DND-41 (cell line): Measurements from ENCODE around the gene COL4A1.

Experiments
- ATAC-seq: fragments of 200-7000 bp; cut with Tn5 transposase; 3 replicates; pipeline ENCODE4 v1.9.1; 2021; ENCODE audit warnings: low read depth; ENCODE audit not compliant: insufficient read depth
- DNase-seq: peaks from one replicate; pipeline ENCODE4 v3.0.0-alpha.2; 2020
- H2AFZ ChIP-seq: 2 replicates; pipeline ENCODE4 v1.6.0; 2012; ENCODE audit warnings: low read depth, low read length
- H3K27ac ChIP-seq: 2 replicates; pipeline ENCODE4 v1.5.1; 2012; ENCODE audit warnings: low read length, inconsistent platforms
- H3K27me3 ChIP-seq: fragments of 200-600 bp; sonication (generic); 2 replicates; pipeline ENCODE4 v1.6.0; 2012; ENCODE audit warnings: low read length, mild to moderate bottlenecking, inconsistent platforms; ENCODE audit not compliant: insufficient read depth, poor library complexity
- H3K36me3 ChIP-seq: 2 replicates; pipeline ENCODE4 v1.5.1; 2012; ENCODE audit warnings: low read length, inconsistent platforms; ENCODE audit not compliant: insufficient read depth
- H3K4me1 ChIP-seq: 2 replicates; pipeline ENCODE4 v1.5.1; 2012; ENCODE audit warnings: mild to moderate bottlenecking, low read length; ENCODE audit not compliant: insufficient read depth
- H3K4me2 ChIP-seq: 2 replicates; pipeline ENCODE4 v1.6.0; 2012; ENCODE audit warnings: mild to moderate bottlenecking, moderate library complexity, low read length, inconsistent platforms; ENCODE audit not compliant: insufficient read depth
- H3K4me3 ChIP-seq, 2 experiments: fragments of 200-600 bp in 1 of 2; shearing (Covaris generic) in 1 of 2; 2 replicates each; pipeline ENCODE4 v1.5.1; 2012 to 2016; ENCODE audit warnings: inconsistent platforms in 2 of 2, low read length in 2 of 2, mild to moderate bottlenecking in 2 of 2, low read depth in 1 of 2, moderate library complexity in 1 of 2
- H3K79me2 ChIP-seq: 2 replicates; pipeline ENCODE4 v1.6.0; 2012; ENCODE audit warnings: low read length, inconsistent platforms; ENCODE audit not compliant: insufficient read depth
- H3K9ac ChIP-seq: 2 replicates; pipeline ENCODE4 v1.6.0; 2012; ENCODE audit warnings: low read depth, mild to moderate bottlenecking, inconsistent platforms, low read length, moderate library complexity
- H3K9me3 ChIP-seq: 2 replicates; pipeline ENCODE4 v1.5.1; 2012; ENCODE audit warnings: low read length, moderate library complexity, mild to moderate bottlenecking, inconsistent platforms; ENCODE audit not compliant: insufficient read depth, severe bottlenecking
- H4K20me1 ChIP-seq: 2 replicates; pipeline ENCODE4 v1.6.0; 2012; ENCODE audit warnings: low read length; ENCODE audit not compliant: insufficient read depth
- CTCF ChIP-seq: IDR thresholded peaks from 2 replicates; pipeline ENCODE4 v1.5.1; 2012; ENCODE audit warnings: borderline replicate concordance, low read length, moderate library complexity, mild to moderate bottlenecking; ENCODE audit not compliant: poor library complexity, severe bottlenecking; ENCODE audit errors: extremely low read depth
- EZH2 ChIP-seq: IDR thresholded peaks from 3 replicates; pipeline ENCODE4 v1.6.1; 2012; ENCODE audit warnings: borderline replicate concordance, low read depth, mild to moderate bottlenecking, moderate library complexity, low read length, inconsistent platforms; ENCODE audit not compliant: severe bottlenecking

The COL4A1 gene

GRCh38 chr13:110176431-110176830, 130.5 kb downstream of the COL4A1 start:
- Histone ChIP-seq H3K27ac (no peak overlapping the region), H3K27me3 (peaks cover 21% of the 10 kb centered on the region), H3K9ac (no peak overlapping the region), H3K4me3 (no peak overlapping the region), H3K4me1 (no peaks in the 10 kb centered on the region), H3K36me3 (no peaks in the 10 kb centered on the region), H3K79me2 (no peaks in the 10 kb centered on the region), H3K9me3 (peaks cover 23% of the 10 kb centered on the region), H3K4me2 (no peak overlapping the region), H2AFZ (no peak overlapping the region), H4K20me1 (no peaks in the 10 kb centered on the region)
- ATAC-seq (no peak), DNase-seq (no peak)
- no peak for TF ChIP-seq CTCF
- no peak for TF ChIP-seq EZH2

GRCh38 chr13:110173247-110173818, 133.6 kb downstream of the COL4A1 start:
- Histone ChIP-seq H3K79me2 (no peaks in the 10 kb centered on the region), H3K27ac (no peak overlapping the region), H3K4me1 (no peaks in the 10 kb centered on the region), H3K36me3 (no peaks in the 10 kb centered on the region), H3K9ac (no peak overlapping the region), H3K4me3 (no peak overlapping the region), H4K20me1 (no peaks in the 10 kb centered on the region), H3K9me3 (peaks cover 23% of the 10 kb centered on the region), H3K27me3 (peaks cover 27% of the 10 kb centered on the region), H3K4me2 (no peak overlapping the region), H2AFZ (no peak overlapping the region)
- TF ChIP-seq EZH2 = no peak
- no peak for TF ChIP-seq CTCF
- DNase-seq (no peak), ATAC-seq (no peak)

DNA sequence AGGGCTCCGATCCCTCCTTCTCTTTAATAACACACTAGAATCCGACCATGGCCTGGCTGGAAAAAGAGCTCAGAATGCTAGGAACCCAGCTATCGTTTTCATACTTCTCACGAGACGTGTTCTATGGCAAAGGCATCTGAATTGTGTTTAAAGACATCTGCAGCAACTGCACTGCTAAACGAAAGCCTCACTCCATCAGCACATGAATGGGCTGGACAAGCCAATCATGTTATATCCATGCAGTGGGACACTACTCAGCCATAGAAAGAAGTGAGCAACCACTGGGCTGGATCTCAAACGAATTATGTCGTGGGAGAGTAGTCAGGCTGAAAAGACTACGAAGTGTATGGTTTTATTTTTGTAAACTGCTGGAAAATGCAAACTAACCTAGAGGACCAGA, 136.1 kb downstream of the COL4A1 start:
- H3K4me3 ChIP-seq = no peak overlapping the region
- TF ChIP-seq EZH2 = no peak
- DNase-seq = no peak
- H3K27me3 ChIP-seq = peaks cover 32% of the 10 kb centered on the region
- no peaks in the 10 kb centered on the region for H4K20me1 ChIP-seq
- no peak overlapping the region for H3K27ac ChIP-seq
- ATAC-seq = no peak
- H3K79me2 ChIP-seq = no peaks in the 10 kb centered on the region
- peaks cover 23% of the 10 kb centered on the region for H3K9me3 ChIP-seq
- no peaks in the 10 kb centered on the region for H3K36me3 ChIP-seq
- no peak overlapping the region for H2AFZ ChIP-seq
- H3K4me2 ChIP-seq = no peak overlapping the region
- no peaks in the 10 kb centered on the region for H3K4me1 ChIP-seq
- H3K9ac ChIP-seq = no peak overlapping the region

DNA sequence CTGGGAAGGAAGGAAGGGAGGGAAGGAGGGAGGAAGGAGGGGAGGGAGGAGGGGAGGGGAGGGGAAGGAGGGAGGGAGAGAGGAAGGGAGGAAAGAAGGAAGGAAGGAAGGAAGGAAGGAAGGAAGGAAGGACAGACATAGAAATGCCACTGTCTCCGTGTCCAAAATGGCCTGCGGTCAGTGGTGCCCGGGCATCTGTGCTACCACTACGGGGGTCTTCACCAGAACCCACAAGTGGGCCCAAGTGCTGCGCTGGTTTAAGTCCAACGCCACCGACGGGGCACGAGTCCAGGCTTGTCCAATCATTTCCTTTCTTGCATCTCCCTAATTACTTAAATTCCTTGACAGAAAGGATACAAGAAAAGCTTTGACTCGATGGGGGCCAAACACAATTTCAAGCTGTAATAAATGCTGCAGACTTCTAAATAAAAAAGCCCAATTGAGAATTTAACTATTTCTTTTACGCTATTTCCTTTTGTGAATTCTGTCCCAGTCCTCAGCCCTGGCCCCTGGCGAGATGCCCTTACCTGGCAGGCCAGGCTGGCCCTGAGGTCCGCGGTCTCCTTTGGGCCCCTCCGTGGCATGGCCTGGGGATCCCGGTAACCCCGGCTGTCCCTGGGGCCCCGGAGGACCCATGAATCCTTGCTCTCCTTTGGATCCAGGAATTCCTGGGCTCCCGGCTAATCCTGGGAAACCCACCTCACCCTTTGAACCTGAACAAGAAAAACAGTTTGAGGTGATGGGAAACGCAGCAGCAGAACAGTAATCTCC, 136.8 kb downstream of the COL4A1 start:
- no peak overlapping the region for H3K4me3 ChIP-seq
- no peak overlapping the region for H3K9ac ChIP-seq
- H3K27me3 ChIP-seq = peaks cover 33% of the 10 kb centered on the region
- H4K20me1 ChIP-seq = no peaks in the 10 kb centered on the region
- DNase-seq (no peak), ATAC-seq (no peak)
- H3K79me2 ChIP-seq = no peaks in the 10 kb centered on the region
- no peak overlapping the region for H3K27ac ChIP-seq
- H3K4me1 ChIP-seq = no peaks in the 10 kb centered on the region
- TF ChIP-seq EZH2 (no peak), CTCF (no peak)
- H3K36me3 ChIP-seq = no peaks in the 10 kb centered on the region
- peaks cover 23% of the 10 kb centered on the region for H3K9me3 ChIP-seq
- no peak overlapping the region for H3K4me2 ChIP-seq
- no peak overlapping the region for H2AFZ ChIP-seq
